Naive thymus-derived CD4-positive, alpha-beta T cell (primary cell): ENCODE data around the gene IL11. TPM values are rescaled to one million over a fixed set of nuclear protein-coding genes. Genes with fewer than 3 reads are reported as not detected.

Experiments used
- ATAC-seq: fragments of 150-1000 bp; cut with Tn5 transposase; 2 replicates; pipeline ENCODE4 v1.10.0; 2021; ENCODE audit warnings: mild to moderate bottlenecking, moderate library complexity
- CTCF ChIA-PET: fragments of 350-600 bp; sonication (Branson Sonifier 250); formaldehyde crosslinking; loops from one replicate; lab custom pipeline; 2021; ENCODE audit warnings: antibody characterized with exemption; lab: Charles Lee
- POLR2A ChIA-PET: fragments of 350-600 bp; sonication (Branson Sonifier 250); formaldehyde crosslinking; loops from one replicate; lab custom pipeline; 2021; ENCODE audit warnings: antibody characterized with exemption, inconsistent platforms; lab: Charles Lee
- DNase-seq, 9 donors: peaks; one replicate each; pipeline versions ENCODE4 v3.0.0 to v3.0.0-alpha.2; 2020 to 2022; ENCODE audit warnings: mixed read lengths in 1 of 9
- H3K27ac ChIP-seq: one replicate; pipeline ENCODE4 v1.7.0; 2013; ENCODE audit warnings: mild to moderate bottlenecking, low read depth, low read length, moderate library complexity
- H3K27me3 ChIP-seq, 2 donors: one replicate each; pipeline ENCODE4 v1.7.0; 2013; ENCODE audit warnings: low read length in 2 of 2, mild to moderate bottlenecking in 2 of 2, moderate library complexity in 2 of 2; ENCODE audit not compliant: control insufficient read depth in 2 of 2, insufficient read depth in 2 of 2
- H3K36me3 ChIP-seq, 3 experiments: 1 replicate in 2 of 3; 2 replicates in 1 of 3; pipeline ENCODE4 v1.7.0; 2013; ENCODE audit warnings: low read length in 3 of 3, mild to moderate bottlenecking in 3 of 3, moderate library complexity in 1 of 3; ENCODE audit not compliant: insufficient read depth in 3 of 3, control insufficient read depth in 2 of 3
- H3K4me1 ChIP-seq, 2 donors: one replicate each; pipeline ENCODE4 v1.7.0; 2013; ENCODE audit warnings: low read length in 2 of 2, mild to moderate bottlenecking in 2 of 2, moderate library complexity in 1 of 2; ENCODE audit not compliant: control insufficient read depth in 2 of 2, insufficient read depth in 2 of 2
- H3K4me3 ChIP-seq: 2 replicates; pipeline ENCODE4 v1.7.0; 2013; ENCODE audit warnings: mild to moderate bottlenecking, low read length
- H3K9me3 ChIP-seq, 3 experiments: 1 replicate in 2 of 3; 2 replicates in 1 of 3; pipeline ENCODE4 v1.7.0; 2013; ENCODE audit warnings: low read length in 3 of 3; ENCODE audit not compliant: control insufficient read depth in 2 of 3
- H3K27ac Mint-ChIP-seq, 9 donors: one replicate each; pipeline ENCODE4 v1.8.0; 2020 to 2022; ENCODE audit warnings: mixed read lengths in 9 of 9, mild to moderate bottlenecking in 8 of 9, moderate library complexity in 5 of 9, inconsistent platforms in 2 of 9
- H3K27me3 Mint-ChIP-seq, 5 donors: one replicate each; pipeline ENCODE4 v1.8.0; 2021 to 2022; ENCODE audit warnings: mixed read lengths in 5 of 5, mild to moderate bottlenecking in 1 of 5
- H3K36me3 Mint-ChIP-seq, 5 donors: one replicate each; pipeline ENCODE4 v1.8.0; 2020 to 2022; ENCODE audit warnings: mixed read lengths in 5 of 5, mild to moderate bottlenecking in 3 of 5, inconsistent platforms in 1 of 5
- H3K4me1 Mint-ChIP-seq, 7 donors: one replicate each; pipeline ENCODE4 v1.8.0; 2020 to 2022; ENCODE audit warnings: mixed read lengths in 7 of 7, mild to moderate bottlenecking in 3 of 7, inconsistent platforms in 1 of 7
- H3K4me3 Mint-ChIP-seq, 10 donors: one replicate each; pipeline ENCODE4 v1.8.0; 2020 to 2022; ENCODE audit warnings: mild to moderate bottlenecking in 10 of 10, mixed read lengths in 10 of 10, moderate library complexity in 6 of 10, inconsistent platforms in 2 of 10
- H3K9me3 Mint-ChIP-seq, 11 donors: one replicate each; pipeline ENCODE4 v1.8.0; 2020 to 2022; ENCODE audit warnings: mixed read lengths in 11 of 11, mild to moderate bottlenecking in 4 of 11, inconsistent platforms in 1 of 11, moderate library complexity in 1 of 11
- intact Hi-C, 2 donors: fragments of 100-400 bp; cut with micrococcal nuclease; formaldehyde crosslinking; loops; one replicate each; pipeline ENCODE4 v1.15.1; 2023
- polyA plus RNA-seq, 2 donors: library from polyadenylated mRNA; unstranded; fragments of 300-500 nt; fragmentation: Illumina TruSeq; gene quantifications; one replicate each; pipeline ENCODE4 v1.2.3, GENCODE V29; 2021
- total RNA-seq, 6 experiments: library from RNA in 5 of 6; stranded (reverse) in 5 of 6; gene quantifications; 1 replicate in 5 of 6; 2 replicates in 1 of 6; pipeline ENCODE4 v1.2.3 and lab custom pipeline; 2021 to 2026

IL11 gene
- total and polyA plus RNA-seq, 7 experiments from 2014 or later, result 0.58 to 0.69 TPM; not detected in 5

DNA sequence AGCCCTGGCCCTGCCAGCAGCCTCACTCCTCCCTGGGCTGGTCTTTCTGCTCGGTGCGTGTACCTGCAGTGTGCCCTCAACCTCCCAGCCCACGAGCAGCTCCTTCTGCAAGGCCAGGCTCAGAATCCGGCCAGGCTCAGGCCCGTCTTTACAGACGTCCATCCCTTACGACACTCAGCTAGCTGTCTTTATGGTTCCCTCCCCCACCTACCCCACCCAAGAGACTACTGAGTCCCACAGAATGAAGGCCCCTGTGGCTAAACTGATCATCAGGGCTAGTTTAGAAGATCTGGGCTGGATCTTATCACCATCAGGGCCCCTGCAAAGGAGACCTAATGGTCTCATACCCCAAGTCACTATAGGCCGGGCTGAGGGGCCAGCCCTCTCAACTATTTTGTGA, 55.9 kb downstream of the IL11 start:
- Mint-ChIP-seq H3K9me3 (no peaks in the 10 kb centered on the region), H3K4me3 (no peak overlapping the region), H3K27ac (no peak overlapping the region), H3K4me1 (peaks cover 0 to 2% (median 0%) of the 10 kb centered on the region in 7 donors), H3K36me3 (no peaks in the 10 kb centered on the region), H3K27me3 (no peaks in the 10 kb centered on the region)
- Histone ChIP-seq H3K4me1 (no peaks in the 10 kb centered on the region), H3K4me3 (no peak overlapping the region), H3K36me3 (no peaks in the 10 kb centered on the region), H3K27ac (no peak overlapping the region), H3K9me3 (no peaks in the 10 kb centered on the region), H3K27me3 (no peaks in the 10 kb centered on the region)
- DNase-seq (no peak), ATAC-seq (no peak)
- ChIA-PET POLR2A (no interaction called here), CTCF (no interaction called here)
- intact Hi-C loops, result no loop called here

Other genes starting within 250 kb of the IL11 start
- 1 to 10 TPM in 2 of 5 experiments, under 1 TPM in 1, not detected in 2; 0.63 to 5.6 (median 1.4) TPM for gene TNNT1, start 221.3 kb downstream of the IL11 start, total RNA-seq
- not detected for gene TNNT1, start 221.3 kb downstream of the IL11 start, polyA plus RNA-seq
- not detected for gene TNNI3, start 212.7 kb downstream of the IL11 start, total RNA-seq
- gene TNNI3, start 212.7 kb downstream of the IL11 start, polyA plus RNA-seq, result not detected
- not detected for gene DNAAF3, start 203.8 kb downstream of the IL11 start, total RNA-seq
- gene DNAAF3, start 203.8 kb downstream of the IL11 start, polyA plus RNA-seq, result not detected
- 1 to 10 TPM in 2 of 5 experiments, not detected in 3; 1.7 to 2.6 TPM for gene SYT5, start 190.2 kb downstream of the IL11 start, total RNA-seq
- not detected for gene SYT5, start 190.2 kb downstream of the IL11 start, polyA plus RNA-seq
- gene PTPRH, start 161.0 kb downstream of the IL11 start, total RNA-seq, result under 1 TPM in 1 of 5 experiments, not detected in 4; 0.56 TPM
- not detected for gene PTPRH, start 161.0 kb downstream of the IL11 start, polyA plus RNA-seq
- 10 to 100 TPM; 10.4 to 24.1 (median 10.7) TPM for gene TMEM86B, start 141.7 kb downstream of the IL11 start, total RNA-seq
- gene TMEM86B, start 141.7 kb downstream of the IL11 start, polyA plus RNA-seq, result 1 to 10 TPM; 1.2 to 3.3 TPM
- gene PPP6R1, start 111.4 kb downstream of the IL11 start, total RNA-seq, result 100 to 1,000 TPM; 151 to 223 (median 168) TPM
- gene PPP6R1, start 111.4 kb downstream of the IL11 start, polyA plus RNA-seq, result 100 to 1,000 TPM in 1 of 2 donors, 10 to 100 TPM in 1; 39.3 to 103 TPM
- gene HSPBP1, start 90.4 kb downstream of the IL11 start, total RNA-seq, result 10 to 100 TPM; 15.0 to 30.0 (median 16.0) TPM
- 10 to 100 TPM; 35.4 to 44.7 TPM for gene HSPBP1, start 90.4 kb downstream of the IL11 start, polyA plus RNA-seq
- gene BRSK1, start 86.5 kb downstream of the IL11 start, total RNA-seq, result 1 to 10 TPM in 3 of 5 experiments, under 1 TPM in 2; 0.41 to 6.3 (median 3.4) TPM
- gene BRSK1, start 86.5 kb downstream of the IL11 start, polyA plus RNA-seq, result not detected
- 10 to 100 TPM in 1 of 5 experiments, under 1 TPM in 3, not detected in 1; 0.44 to 10.3 (median 0.71) TPM for gene TMEM150B, start 45.1 kb downstream of the IL11 start, total RNA-seq
- not detected for gene TMEM150B, start 45.1 kb downstream of the IL11 start, polyA plus RNA-seq
- 10 to 100 TPM; 21.8 to 63.3 (median 27.2) TPM for gene KMT5C, start 30.6 kb downstream of the IL11 start, total RNA-seq
- 1 to 10 TPM in 1 of 2 donors, under 1 TPM in 1; 0.84 to 2.9 TPM for gene KMT5C, start 30.6 kb downstream of the IL11 start, polyA plus RNA-seq
- gene COX6B2, start 15.7 kb downstream of the IL11 start, total RNA-seq, result under 1 TPM in 2 of 5 experiments, not detected in 3; 0.37 to 0.49 TPM
- gene COX6B2, start 15.7 kb downstream of the IL11 start, polyA plus RNA-seq, result not detected
- not detected for gene GARIN5B, start 7.2 kb downstream of the IL11 start, total RNA-seq
- not detected for gene GARIN5B, start 7.2 kb downstream of the IL11 start, polyA plus RNA-seq
- not detected for gene TMEM190, start 6.4 kb upstream of the IL11 start, total RNA-seq
- not detected for gene TMEM190, start 6.4 kb upstream of the IL11 start, polyA plus RNA-seq
- gene TMEM238, start 13.8 kb upstream of the IL11 start, total RNA-seq, result 10 to 100 TPM in 3 of 5 experiments, 1 to 10 TPM in 2; 9.3 to 15.7 (median 13.6) TPM
- gene TMEM238, start 13.8 kb upstream of the IL11 start, polyA plus RNA-seq, result under 1 TPM; 0.33 to 0.71 TPM
- gene RPL28, start 15.5 kb upstream of the IL11 start, total RNA-seq, result 1,000 to 10,000 TPM; 2,549 to 3,799 (median 3,242) TPM
- 1,000 to 10,000 TPM in 1 of 2 donors, 100 to 1,000 TPM in 1; 740 to 1,050 TPM for gene RPL28, start 15.5 kb upstream of the IL11 start, polyA plus RNA-seq
- gene UBE2S, start 37.3 kb upstream of the IL11 start, total RNA-seq, result 100 to 1,000 TPM in 1 of 5 experiments, 10 to 100 TPM in 4; 15.3 to 141 (median 44.1) TPM
- 10 to 100 TPM; 15.8 to 20.4 TPM for gene UBE2S, start 37.3 kb upstream of the IL11 start, polyA plus RNA-seq
- not detected for gene SHISA7, start 72.8 kb upstream of the IL11 start, total RNA-seq
- not detected for gene SHISA7, start 72.8 kb upstream of the IL11 start, polyA plus RNA-seq
- gene ISOC2, start 91.2 kb upstream of the IL11 start, total RNA-seq, result 10 to 100 TPM in 3 of 5 experiments, 1 to 10 TPM in 2; 5.1 to 20.1 (median 11.3) TPM
- 10 to 100 TPM; 25.9 to 31.2 TPM for gene ISOC2, start 91.2 kb upstream of the IL11 start, polyA plus RNA-seq
- gene C19orf85, start 94.3 kb upstream of the IL11 start, total RNA-seq, result not detected
- gene C19orf85, start 94.3 kb upstream of the IL11 start, polyA plus RNA-seq, result not detected
- gene ZNF628, start 106.2 kb upstream of the IL11 start, total RNA-seq, result 10 to 100 TPM in 2 of 5 experiments, 1 to 10 TPM in 3; 6.6 to 27.2 (median 9.0) TPM
- gene ZNF628, start 106.2 kb upstream of the IL11 start, polyA plus RNA-seq, result 1 to 10 TPM in 1 of 2 donors, under 1 TPM in 1; 0.07 to 1.6 TPM
- gene NAT14, start 114.7 kb upstream of the IL11 start, total RNA-seq, result 10 to 100 TPM in 1 of 5 experiments, 1 to 10 TPM in 4; 2.7 to 12.8 (median 7.5) TPM
- gene NAT14, start 114.7 kb upstream of the IL11 start, polyA plus RNA-seq, result 1 to 10 TPM; 1.7 to 3.3 TPM
- under 1 TPM; 0.21 to 0.48 (median 0.35) TPM for gene SSC5D, start 118.0 kb upstream of the IL11 start, total RNA-seq
- not detected for gene SSC5D, start 118.0 kb upstream of the IL11 start, polyA plus RNA-seq
- not detected for gene SBK2, start 166.7 kb upstream of the IL11 start, total RNA-seq
- not detected for gene SBK2, start 166.7 kb upstream of the IL11 start, polyA plus RNA-seq
- not detected for gene SBK3, start 175.1 kb upstream of the IL11 start, total RNA-seq
- not detected for gene SBK3, start 175.1 kb upstream of the IL11 start, polyA plus RNA-seq
- gene ZNF579, start 210.4 kb upstream of the IL11 start, total RNA-seq, result 10 to 100 TPM in 1 of 5 experiments, 1 to 10 TPM in 4; 6.1 to 11.0 (median 7.8) TPM
- gene ZNF579, start 210.4 kb upstream of the IL11 start, polyA plus RNA-seq, result 1 to 10 TPM in 1 of 2 donors, under 1 TPM in 1; 0.50 to 2.2 TPM
- 10 to 100 TPM in 4 of 5 experiments, 1 to 10 TPM in 1; 9.4 to 32.0 (median 16.1) TPM for gene FIZ1, start 229.1 kb upstream of the IL11 start, total RNA-seq
- gene FIZ1, start 229.1 kb upstream of the IL11 start, polyA plus RNA-seq, result 1 to 10 TPM; 3.3 to 6.5 TPM
- gene ZNF524, start 229.8 kb upstream of the IL11 start, total RNA-seq, result 10 to 100 TPM; 13.3 to 32.1 (median 24.7) TPM
- gene ZNF524, start 229.8 kb upstream of the IL11 start, polyA plus RNA-seq, result 10 to 100 TPM; 41.2 to 50.5 TPM
- 10 to 100 TPM; 13.8 to 22.7 (median 15.3) TPM for gene ZNF865, start 235.2 kb upstream of the IL11 start, total RNA-seq
- under 1 TPM; 0.06 to 0.24 TPM for gene ZNF865, start 235.2 kb upstream of the IL11 start, polyA plus RNA-seq